ENCODE measurements around the gene GABRQ. TPM values are rescaled to one million over a fixed set of nuclear protein-coding genes. Genes with fewer than 3 reads are reported as not detected.
A peak's percentile ranks its signal among the peaks of the same experiment; 100 is the strongest.

The GABRQ gene
- total and polyA plus RNA-seq, 2 donors (not counting 1 experiment from before 2014, with no cell fraction given): not detected

DNA sequence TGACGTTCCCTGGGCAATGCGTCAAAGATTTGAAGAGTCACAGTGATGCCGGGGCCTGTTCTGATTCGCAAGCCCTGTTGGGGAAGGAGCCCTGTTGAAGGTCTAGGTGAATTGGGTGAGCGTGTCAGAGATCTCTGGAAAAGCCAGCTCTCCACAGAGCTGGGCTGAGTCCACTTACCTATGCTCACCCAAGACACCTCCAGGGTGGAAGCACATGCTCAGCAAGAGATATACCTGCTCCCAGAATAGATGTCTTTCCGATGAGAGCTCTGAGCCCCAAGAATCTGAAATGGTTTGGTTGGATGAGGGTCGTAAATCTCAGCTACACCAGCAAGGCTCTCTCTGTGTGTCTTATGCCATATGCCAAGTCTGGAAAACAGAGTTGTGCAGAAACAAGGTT, 1.7 kb downstream of the GABRQ start:
- H3K4me2 ChIP-seq (ENCODE audit: extremely low read depth, insufficient read depth, low read length): no peak overlapping the region
- no peaks in the 10 kb centered on the region for H3K79me2 ChIP-seq (ENCODE audit: control insufficient read depth, insufficient read depth, low read length)
- no peaks in the 10 kb centered on the region for H3K27me3 ChIP-seq (ENCODE audit: control insufficient read depth, insufficient read depth, low read length)
- no peaks in the 10 kb centered on the region for H3K9me3 ChIP-seq (ENCODE audit: control insufficient read depth, insufficient read depth, low read depth, low read length)
- H2AFZ ChIP-seq (ENCODE audit: low read length): no peak overlapping the region
- H3K4me1 ChIP-seq (ENCODE audit: control insufficient read depth, extremely low read depth, insufficient read depth, low read length): no peaks in the 10 kb centered on the region
- no peaks in the 10 kb centered on the region for H4K20me1 ChIP-seq (ENCODE audit: control insufficient read depth, extremely low read depth, insufficient read depth, low read length)
- no peak overlapping the region for H3K27ac ChIP-seq (ENCODE audit: insufficient read depth, low read length)
- no peak for TF ChIP-seq CTCF (conservative IDR thresholded peaks at IDR 0.05 in 1 of 2, IDR thresholded peaks at IDR 0.05 in 1 of 2; ENCODE audit: low read depth in 1 of 2, low read length in 2 of 2)
- TF ChIP-seq EZH2 (IDR thresholded peaks at IDR 0.05; ENCODE audit: low read length, missing control alignments): no peak
- no peaks in the 10 kb centered on the region for H3K36me3 ChIP-seq (ENCODE audit: control insufficient read depth, insufficient read depth, low read length)
- no peak overlapping the region for H3K9ac ChIP-seq (ENCODE audit: insufficient read depth, low read length)
- H3K4me3 ChIP-seq (replicated peaks in 1 of 4; ENCODE audit: control extremely low read depth in 1 of 4, insufficient read depth in 1 of 4, low read depth in 3 of 4, low read length in 4 of 4): no peak overlapping the region
- no peak for DNase-seq (ENCODE audit: low read depth in 2 of 2)

- peak in 1 of 2 donors; percentile 74 for DNase-seq (ENCODE audit: low read depth in 2 of 2)
- H3K4me2 ChIP-seq (ENCODE audit: extremely low read depth, insufficient read depth, low read length): no peak overlapping the region
- H3K9me3 ChIP-seq (ENCODE audit: control insufficient read depth, insufficient read depth, low read depth, low read length): no peaks in the 10 kb centered on the region
- no peaks in the 10 kb centered on the region for H3K36me3 ChIP-seq (ENCODE audit: control insufficient read depth, insufficient read depth, low read length)
- no peaks in the 10 kb centered on the region for H3K4me1 ChIP-seq (ENCODE audit: control insufficient read depth, extremely low read depth, insufficient read depth, low read length)
- no peak overlapping the region for H3K9ac ChIP-seq (ENCODE audit: insufficient read depth, low read length)
- H3K27ac ChIP-seq (ENCODE audit: insufficient read depth, low read length): no peak overlapping the region
- no peaks in the 10 kb centered on the region for H4K20me1 ChIP-seq (ENCODE audit: control insufficient read depth, extremely low read depth, insufficient read depth, low read length)
- H2AFZ ChIP-seq (ENCODE audit: low read length): no peak overlapping the region
- no peak overlapping the region for H3K4me3 ChIP-seq (replicated peaks in 1 of 4; ENCODE audit: control extremely low read depth in 1 of 4, insufficient read depth in 1 of 4, low read depth in 3 of 4, low read length in 4 of 4)
- H3K79me2 ChIP-seq (ENCODE audit: control insufficient read depth, insufficient read depth, low read length): no peaks in the 10 kb centered on the region
- TF ChIP-seq CTCF (conservative IDR thresholded peaks at IDR 0.05 in 1 of 2, IDR thresholded peaks at IDR 0.05 in 1 of 2; ENCODE audit: low read depth in 1 of 2, low read length in 2 of 2): no peak
- H3K27me3 ChIP-seq (ENCODE audit: control insufficient read depth, insufficient read depth, low read length): no peaks in the 10 kb centered on the region
These were observed 2.5 kb downstream of the GABRQ start for GRCh38 chrX:152640034-152640818.

DNA sequence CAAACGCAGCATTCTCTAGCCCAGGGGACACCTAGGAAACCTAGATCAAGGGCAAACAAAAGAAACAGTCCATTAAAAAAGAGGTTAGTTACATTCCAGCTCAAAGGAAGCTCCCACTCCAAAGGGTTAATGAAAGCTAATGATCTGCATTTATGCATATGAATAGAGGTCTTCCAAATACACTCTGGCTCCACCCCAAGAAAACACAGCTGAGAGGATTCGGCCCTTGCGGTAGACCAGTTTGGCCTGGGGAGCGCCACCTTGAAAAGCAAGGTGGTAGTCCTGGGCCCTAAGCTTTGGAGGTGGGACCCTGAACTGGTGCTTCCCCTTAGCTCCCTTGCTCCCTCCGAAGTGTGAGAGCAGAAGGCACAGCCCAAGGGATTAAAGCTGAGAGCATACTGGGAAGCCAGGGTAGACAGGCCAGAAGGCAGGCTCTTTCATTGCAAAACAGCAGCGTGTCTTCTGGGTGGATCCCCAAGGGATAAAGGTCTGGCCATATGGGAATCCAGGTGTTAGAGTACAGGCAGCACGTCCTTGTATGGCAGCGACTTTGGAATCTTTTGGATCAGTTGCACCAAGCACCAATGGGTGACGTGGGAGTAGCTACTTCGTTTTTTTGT, 3.7 kb downstream of the GABRQ start:
- TF ChIP-seq EZH2 (IDR thresholded peaks at IDR 0.05; ENCODE audit: low read length, missing control alignments) (no peak), CTCF (conservative IDR thresholded peaks at IDR 0.05 in 1 of 2, IDR thresholded peaks at IDR 0.05 in 1 of 2; ENCODE audit: low read depth in 1 of 2, low read length in 2 of 2) (no peak)

More for the DNA sequence above, 3.7 kb downstream of the GABRQ start:
- Histone ChIP-seq H3K36me3 (ENCODE audit: control insufficient read depth, insufficient read depth, low read length) (no peaks in the 10 kb centered on the region), H3K27me3 (ENCODE audit: control insufficient read depth, insufficient read depth, low read length) (no peaks in the 10 kb centered on the region), H3K27ac (ENCODE audit: insufficient read depth, low read length) (no peak overlapping the region), H3K79me2 (ENCODE audit: control insufficient read depth, insufficient read depth, low read length) (no peaks in the 10 kb centered on the region), H3K9ac (ENCODE audit: insufficient read depth, low read length) (no peak overlapping the region), H2AFZ (ENCODE audit: low read length) (no peak overlapping the region), H3K4me3 (replicated peaks in 1 of 4; ENCODE audit: control extremely low read depth in 1 of 4, insufficient read depth in 1 of 4, low read depth in 3 of 4, low read length in 4 of 4) (no peak overlapping the region), H3K4me2 (ENCODE audit: extremely low read depth, insufficient read depth, low read length) (no peak overlapping the region), H3K9me3 (ENCODE audit: control insufficient read depth, insufficient read depth, low read depth, low read length) (no peaks in the 10 kb centered on the region), H4K20me1 (ENCODE audit: control insufficient read depth, extremely low read depth, insufficient read depth, low read length) (no peaks in the 10 kb centered on the region), H3K4me1 (ENCODE audit: control insufficient read depth, extremely low read depth, insufficient read depth, low read length) (no peaks in the 10 kb centered on the region)
- DNase-seq (ENCODE audit: low read depth in 2 of 2): no peak

Data from fibroblast of lung (primary cell).